Measurements from ENCODE around the gene RUNX3.

DNA sequence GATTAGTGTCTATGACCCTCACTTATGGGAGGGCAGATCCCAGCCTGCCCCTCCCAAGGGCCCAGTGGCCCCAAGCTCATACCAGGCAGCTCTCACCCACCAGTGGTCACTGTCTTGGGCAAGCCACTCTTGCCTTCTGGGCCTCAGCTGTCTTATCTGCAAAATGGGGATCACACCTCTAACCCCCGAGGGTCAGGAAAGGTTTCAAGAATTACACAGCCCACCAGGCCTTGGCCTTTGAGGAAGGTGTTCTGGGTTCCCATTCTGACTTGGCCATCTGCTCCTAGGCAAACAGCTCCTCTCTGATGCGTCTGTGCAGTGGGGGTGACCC lies 16.8 kb downstream of the RUNX3 start:
- TF ChIP-seq CTCF (IDR thresholded peaks at IDR 0.05) (no peak), EZH2 (IDR thresholded peaks at IDR 0.05; ENCODE audit: borderline replicate concordance, insufficient read depth, low read depth, low read length, poor library complexity, severe bottlenecking) (no peak)
